HG03045 (cell line): Measurements from ENCODE around the gene ABCD2.
A peak's percentile ranks its signal among the peaks of the same experiment; 100 is the strongest.
"Not testable (repeated sequence)": the region's sequence is repeated elsewhere in the genome, so short reads cannot be mapped to it uniquely, and the experiment has no call there.

Experiments used
- ATAC-seq: cut with Tn5 transposase; IDR thresholded peaks from one replicate; pipeline ENCODE4 v1.9.1; 2021; ENCODE audit warnings: mild to moderate bottlenecking, moderate library complexity; ENCODE audit not compliant: unreplicated experiment

ABCD2 gene

DNA sequence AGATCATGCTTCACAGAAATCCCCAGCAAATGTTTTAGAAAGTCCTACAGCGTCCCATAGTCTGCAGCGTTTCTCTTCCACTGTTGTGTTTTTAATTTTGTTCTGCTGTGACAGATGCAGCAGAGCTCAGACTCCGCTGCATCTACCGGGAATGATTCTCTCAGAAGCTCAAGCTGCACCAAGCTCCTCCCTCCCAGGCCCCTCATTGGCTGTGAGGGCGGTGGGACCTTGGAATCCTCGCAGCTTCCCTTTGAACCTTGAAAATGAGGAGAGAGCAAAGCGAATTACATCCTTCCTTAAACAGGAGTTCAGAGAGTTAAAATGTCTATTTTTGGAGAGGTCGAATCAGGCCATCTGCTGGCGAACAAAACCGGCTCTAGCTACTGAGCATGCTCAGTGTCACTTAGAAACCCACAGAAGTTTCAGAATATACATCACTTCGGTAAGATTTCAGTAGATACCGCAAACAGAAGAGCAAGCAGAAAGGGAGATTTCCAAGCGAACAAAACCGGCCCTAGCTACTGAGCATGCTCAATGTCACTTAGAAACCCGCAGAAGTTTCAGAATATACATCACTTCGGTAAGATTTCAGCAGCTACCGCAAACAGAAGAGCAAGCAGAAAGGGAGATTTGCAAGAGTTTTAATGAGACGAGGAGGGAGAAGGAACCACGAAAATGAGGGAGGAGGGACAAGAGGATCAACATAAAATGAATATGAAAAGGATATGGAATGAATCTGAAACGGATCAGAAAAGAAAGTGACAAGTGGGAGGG is at the start of gene ABCD2:
Gene ABCD2, minus strand, starts transcription at position 144 of the 774 bp plus-strand sequence. CDS start 188 bp downstream, outside the sequence.
- peak; percentile 72 for ATAC-seq

DNA sequence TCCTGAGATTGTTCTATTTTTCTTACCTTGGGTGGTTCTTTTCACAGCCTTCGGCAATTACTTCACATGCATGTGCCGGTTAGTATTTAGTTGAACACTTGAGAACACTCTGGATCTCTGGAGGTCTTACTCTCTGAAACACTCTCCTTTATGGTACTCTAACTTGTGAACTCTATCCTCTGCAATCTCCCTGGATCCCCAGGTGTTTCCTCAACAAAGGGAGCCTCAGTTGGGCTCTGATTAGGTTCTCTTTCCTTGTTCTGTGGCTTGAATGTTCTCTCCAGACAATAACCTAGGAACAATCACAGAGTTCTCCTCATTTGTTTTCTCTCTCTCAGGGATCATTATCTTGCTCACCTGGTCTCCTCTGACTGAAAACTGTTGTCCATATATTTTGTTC is 40.5 kb upstream of the ABCD2 start:
- no peak for ATAC-seq

DNA sequence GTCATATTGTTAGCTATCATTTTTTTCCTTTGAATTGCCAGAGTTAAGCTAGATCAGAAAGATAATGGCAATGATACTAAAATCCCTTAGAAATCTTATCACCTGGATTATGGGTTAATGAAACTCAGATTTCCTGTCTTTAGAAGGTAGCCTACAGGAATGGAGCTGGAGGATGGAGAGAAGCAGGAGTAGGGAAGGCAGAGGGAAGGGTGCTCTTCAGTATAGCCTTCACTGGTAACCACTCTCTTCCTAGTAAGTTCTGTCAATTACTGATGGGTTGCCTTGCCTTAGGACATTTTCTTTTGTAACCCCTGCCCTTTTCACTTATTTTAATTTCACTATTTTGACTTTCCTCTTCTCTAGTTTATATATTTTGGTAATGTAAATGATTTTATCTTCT is 27.8 kb upstream of the ABCD2 start:
- no peak for ATAC-seq

DNA sequence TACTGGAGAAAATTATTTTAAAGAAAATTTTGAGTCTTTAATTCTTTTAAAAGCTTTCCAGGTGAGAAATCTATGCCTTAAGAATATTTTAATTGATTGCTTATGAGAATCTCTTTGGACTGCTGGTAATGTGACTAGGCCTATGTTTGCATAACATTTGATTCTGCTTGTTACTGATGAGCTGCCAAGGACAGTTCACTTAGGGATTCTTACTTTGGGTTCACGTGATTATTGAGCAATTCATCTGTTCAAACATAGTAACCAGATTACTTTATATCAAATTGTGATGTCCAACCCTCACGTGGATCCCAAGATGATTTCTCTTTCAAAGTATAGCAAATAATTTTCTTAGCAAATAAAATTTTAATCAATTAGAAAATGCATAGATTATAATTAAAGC is 27.4 kb upstream of the ABCD2 start:
- ATAC-seq, result no peak

GRCh38 chr12:39643052-39643451 is 23.4 kb upstream of the ABCD2 start:
- no peak for ATAC-seq

GRCh38 chr12:39638840-39639239 is 19.2 kb upstream of the ABCD2 start:
- ATAC-seq, result no peak

DNA sequence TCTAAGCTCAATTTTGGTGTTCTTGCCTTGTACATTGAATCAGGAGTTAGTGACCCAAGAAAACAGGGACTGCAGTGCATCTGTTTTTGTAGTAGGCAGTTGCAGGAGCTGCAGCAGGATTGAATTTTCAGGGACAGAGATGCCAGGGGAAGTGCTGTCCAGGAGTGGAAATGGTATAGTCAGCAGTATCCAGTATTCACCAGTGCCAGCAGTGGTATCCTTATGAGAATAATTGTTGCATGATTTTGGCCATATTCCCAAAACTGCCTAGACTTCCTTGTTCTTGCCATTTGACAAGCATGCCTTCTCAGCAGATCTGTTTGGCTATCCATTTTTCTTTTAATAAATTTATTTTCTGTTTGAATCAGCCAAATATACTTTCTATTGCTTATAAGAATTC is 18.6 kb upstream of the ABCD2 start:
- no peak for ATAC-seq

GRCh38 chr12:39632670-39633069 is 13.1 kb upstream of the ABCD2 start:
- no peak for ATAC-seq

- ATAC-seq, result no peak
These were observed 9.2 kb upstream of the ABCD2 start for GRCh38 chr12:39628836-39629235.

- ATAC-seq, result no peak
These were observed 8.3 kb upstream of the ABCD2 start for GRCh38 chr12:39627914-39628313.

DNA sequence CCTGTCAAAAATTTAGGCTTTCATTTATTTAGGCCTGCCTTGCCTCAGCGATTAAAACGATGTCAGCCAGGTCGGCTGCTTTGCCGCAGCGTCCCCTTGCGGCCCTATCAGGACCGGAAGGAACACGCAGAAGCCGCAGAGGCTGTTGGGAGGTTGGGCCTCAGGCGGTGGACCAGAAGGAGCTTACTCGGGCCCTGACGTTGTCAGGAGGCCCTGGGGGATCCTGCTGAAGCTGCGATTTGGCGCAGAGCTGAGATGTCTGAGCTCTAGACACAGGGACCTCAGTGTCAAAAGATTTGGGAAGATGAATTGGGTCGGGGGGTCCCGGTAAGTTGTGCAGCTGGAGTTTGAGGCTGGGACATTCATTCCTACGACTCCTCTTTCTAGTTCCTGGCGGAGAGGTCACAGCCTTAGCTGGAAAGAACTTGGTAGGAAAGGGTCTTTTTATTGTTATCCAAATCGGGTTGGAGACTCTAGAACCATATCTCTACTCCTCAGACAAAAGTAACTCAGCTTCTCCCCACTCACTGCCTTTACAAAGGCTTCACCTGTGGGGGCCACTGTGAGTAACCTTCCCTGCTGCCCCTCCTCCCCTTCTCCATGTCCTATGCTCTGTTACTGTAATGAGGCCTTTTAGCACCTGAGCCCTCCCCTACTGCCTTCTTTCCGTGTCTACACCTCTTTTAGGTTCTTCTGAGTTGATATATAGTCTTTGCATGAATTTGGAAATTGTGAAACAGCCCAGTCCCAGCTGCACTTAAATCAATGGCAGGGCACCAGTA is 6.6 kb upstream of the ABCD2 start:
- ATAC-seq, result no peak

DNA sequence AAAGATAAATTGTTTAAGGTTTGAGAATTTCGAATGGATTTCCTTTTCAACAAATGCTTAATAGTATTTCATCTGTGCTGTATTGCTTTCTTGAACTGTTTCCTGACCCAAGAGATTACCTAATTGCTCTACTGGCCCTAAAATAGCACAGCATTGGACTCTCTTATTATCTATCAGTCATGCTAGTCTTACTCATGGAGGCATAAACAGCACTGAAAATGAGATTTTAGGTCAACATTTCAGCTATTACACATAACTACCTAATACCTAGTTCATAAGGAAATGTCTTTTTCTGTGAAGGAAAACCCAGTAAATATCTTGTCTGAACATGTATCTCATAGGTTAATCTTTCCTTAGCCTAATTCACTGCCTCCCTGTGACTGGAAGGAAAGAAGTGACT is 4.3 kb upstream of the ABCD2 start:
- ATAC-seq, result no peak

GRCh38 chr12:39623160-39623559 is 3.6 kb upstream of the ABCD2 start:
- ATAC-seq, result not testable (repeated sequence)

DNA sequence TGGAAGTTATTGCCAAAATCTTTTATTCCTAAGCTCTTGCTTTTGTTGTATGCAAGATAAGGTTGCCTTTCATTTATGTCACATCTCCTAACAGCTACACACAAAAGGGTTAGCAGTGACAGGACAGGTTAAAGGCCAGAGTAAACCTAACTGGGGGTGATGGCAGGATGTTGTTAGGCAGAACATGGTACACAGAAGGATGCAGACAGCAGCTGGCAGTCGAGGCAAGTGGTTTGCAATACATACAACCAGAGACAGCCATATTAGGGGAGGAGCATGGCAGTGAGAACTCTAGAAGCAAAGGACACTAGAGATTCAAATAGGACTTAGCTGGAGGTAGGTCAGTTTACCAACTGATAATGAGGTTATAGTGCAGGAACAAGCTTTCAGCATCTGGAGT is 2.7 kb upstream of the ABCD2 start:
- ATAC-seq, result no peak

DNA sequence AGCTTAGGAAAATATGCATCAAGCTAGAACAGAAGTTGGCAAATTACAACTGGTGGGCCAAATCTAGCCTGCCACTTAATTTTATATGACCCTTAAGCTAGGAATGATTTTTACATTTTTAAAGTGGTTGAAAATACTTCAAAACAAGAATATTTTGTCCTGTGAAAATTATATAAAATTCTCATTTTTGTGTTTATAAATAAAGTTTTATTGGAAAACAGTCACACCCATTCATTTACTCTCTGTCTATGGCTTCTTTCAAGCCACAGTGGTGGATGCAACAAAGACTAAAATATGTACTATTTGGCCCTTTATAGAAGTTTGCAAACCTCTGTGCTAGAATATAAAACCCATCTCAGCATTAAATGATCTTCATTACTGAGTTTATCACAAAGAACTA is 2.1 kb upstream of the ABCD2 start:
- ATAC-seq, result no peak

DNA sequence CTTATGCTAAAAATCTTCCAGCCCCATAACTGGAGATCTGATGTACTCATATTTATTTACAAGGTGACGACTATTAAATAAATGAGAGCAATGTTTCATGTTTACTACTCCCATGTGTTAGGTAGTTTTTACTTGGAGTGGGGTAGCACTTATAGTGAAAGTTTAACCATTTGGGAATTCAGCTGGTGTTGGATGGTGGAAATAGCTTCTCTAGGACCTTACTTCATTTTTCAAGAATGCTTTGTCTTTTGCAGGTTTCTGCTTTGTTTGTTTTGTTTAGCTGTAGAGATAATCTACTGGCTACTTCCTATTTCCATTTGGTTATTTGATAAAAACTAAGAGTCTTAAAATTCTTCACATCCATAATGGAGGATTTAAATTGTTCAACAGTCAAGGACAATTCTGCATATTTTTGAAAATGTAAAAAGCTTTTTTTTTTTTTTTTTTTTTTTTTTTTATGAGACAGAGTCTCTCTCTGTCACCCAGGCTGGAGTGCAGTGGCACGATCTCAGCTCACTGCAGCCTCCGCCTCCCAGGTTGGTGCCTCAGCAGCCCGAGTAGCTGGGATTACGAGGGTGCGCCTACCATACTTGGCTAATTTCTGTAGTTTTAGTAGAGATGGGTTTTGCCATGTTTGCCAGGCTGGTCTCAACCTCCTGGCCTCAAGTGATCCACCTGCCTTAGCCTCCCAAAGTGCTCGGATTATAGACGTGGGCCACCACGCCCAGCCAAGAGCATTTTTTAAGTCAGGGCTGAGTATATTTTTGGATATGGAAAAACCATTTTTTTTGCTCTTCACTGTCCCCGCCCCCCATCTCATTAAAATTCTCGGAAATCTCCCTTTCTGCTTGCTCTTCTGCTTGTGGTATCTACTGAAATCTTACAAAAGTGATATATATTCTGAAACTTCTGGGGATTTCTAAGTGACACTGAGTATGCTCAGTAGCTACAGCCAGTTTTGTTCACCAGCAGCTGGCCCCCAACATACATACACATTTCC is 1.4 kb upstream of the ABCD2 start:
- ATAC-seq, result peak; percentile 44

DNA sequence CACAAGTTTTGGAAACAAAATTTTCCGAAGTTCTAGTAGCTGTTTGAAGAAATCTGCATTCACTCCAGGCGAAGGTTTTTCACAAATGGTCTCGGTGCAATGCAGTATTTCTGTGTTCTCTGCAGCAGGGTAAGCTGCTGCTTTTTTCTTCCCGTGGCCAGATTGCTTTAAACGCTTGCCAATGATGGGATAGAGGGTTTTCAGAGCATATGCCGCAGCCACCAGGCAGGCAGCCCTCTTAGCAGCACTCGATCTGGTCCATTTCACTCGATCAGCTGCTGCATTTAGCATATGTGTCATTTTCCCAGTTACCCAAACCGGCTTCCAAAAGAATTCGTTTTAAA is 315 bp downstream of the ABCD2 start:
- ATAC-seq, result peak; percentile 16

- ATAC-seq, result no peak
These were observed 902 bp downstream of the ABCD2 start for GRCh38 chr12:39618701-39619100.

GRCh38 chr12:39617887-39618286 is 1.7 kb downstream of the ABCD2 start:
- ATAC-seq, result no peak

GRCh38 chr12:39616666-39617065 is 2.9 kb downstream of the ABCD2 start:
- ATAC-seq, result no peak

DNA sequence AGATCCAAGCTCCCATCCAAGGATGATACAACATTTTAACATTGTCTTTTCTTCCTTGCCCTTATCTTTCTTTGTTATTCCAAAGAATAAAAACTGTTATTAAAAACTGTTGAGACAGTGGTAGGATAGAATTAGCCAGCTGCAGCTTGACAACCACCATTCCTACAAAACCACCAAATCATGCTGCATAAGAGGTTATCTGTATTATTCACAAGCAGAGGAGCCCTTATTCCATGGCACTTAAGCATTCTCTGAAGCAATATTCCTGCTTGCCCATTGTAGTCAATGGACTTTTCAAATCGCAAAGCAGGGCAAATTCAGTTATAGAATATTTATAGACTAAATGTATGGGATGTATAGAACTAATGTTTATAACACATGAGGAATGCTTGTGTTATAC is 3.4 kb downstream of the ABCD2 start:
- no peak for ATAC-seq
